DMS153 treated with DMSO at 0.1 percent for 48 hours (cell line): ENCODE results near the gene SLC15A2.
"Not testable (repeated sequence)": the region's sequence is repeated elsewhere in the genome, so short reads cannot be mapped to it uniquely, and the experiment has no call there.

Experiments used
- DNase-seq: peaks from one replicate; lab custom pipeline; 2025; ENCODE audit not compliant: unreplicated experiment; lab: John Stamatoyannopoulos, UW

SLC15A2 gene, protein sequence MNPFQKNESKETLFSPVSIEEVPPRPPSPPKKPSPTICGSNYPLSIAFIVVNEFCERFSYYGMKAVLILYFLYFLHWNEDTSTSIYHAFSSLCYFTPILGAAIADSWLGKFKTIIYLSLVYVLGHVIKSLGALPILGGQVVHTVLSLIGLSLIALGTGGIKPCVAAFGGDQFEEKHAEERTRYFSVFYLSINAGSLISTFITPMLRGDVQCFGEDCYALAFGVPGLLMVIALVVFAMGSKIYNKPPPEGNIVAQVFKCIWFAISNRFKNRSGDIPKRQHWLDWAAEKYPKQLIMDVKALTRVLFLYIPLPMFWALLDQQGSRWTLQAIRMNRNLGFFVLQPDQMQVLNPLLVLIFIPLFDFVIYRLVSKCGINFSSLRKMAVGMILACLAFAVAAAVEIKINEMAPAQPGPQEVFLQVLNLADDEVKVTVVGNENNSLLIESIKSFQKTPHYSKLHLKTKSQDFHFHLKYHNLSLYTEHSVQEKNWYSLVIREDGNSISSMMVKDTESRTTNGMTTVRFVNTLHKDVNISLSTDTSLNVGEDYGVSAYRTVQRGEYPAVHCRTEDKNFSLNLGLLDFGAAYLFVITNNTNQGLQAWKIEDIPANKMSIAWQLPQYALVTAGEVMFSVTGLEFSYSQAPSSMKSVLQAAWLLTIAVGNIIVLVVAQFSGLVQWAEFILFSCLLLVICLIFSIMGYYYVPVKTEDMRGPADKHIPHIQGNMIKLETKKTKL

DNA sequence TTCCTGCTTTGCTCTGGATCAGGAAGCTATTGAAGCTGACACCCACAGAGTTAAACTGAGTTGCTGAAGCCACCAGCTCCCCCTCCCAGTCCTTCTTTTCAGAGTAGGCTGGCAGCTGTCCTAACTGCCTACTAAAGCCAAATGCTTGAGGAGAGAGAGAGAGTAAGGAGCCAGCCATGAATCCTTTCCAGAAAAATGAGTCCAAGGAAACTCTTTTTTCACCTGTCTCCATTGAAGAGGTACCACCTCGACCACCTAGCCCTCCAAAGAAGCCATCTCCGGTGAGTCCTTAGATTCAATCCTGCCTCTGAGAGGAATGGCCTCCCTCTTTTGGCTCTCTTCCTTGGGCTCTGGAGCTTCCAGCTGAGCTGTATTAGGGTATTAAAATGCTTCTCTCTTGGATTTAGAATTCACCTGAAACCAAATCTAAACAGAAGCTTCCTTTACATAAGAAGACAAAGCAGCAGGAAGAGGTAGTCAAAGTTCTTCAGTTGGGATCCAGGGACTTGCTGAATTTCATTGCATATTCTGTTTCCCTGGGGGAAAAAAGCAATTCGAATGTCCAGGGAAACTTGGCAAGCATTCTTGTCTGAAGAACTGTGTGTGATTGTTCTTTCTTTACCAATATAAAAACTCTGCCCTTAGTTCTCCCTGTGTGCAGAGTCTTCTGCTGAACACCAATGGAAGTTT lies at the start of gene SLC15A2:
TSS of gene SLC15A2 (plus strand) at position 101 of the 690 bp plus-strand sequence. CDS start at position 177, 76 bp downstream.
- no peak for DNase-seq

DNA sequence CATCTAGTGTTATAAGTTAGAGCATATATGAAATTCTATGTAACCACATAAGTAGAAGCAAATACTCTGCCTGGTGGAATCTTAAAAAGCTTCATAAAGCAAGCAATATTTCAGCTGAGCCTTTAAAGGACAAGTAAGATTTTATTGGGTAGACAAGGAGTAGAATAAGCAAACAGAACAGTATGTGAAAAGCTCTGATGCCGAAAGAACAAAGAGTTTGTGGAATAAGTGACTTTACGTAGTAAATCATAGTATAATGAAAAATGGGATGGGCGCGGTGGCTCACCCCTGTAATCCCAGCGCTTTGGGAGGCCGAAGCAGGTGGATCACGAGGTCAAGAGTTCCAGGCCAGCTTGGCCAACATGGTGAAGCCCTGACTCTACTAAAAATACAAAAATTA lies 49.3 kb upstream of the SLC15A2 start:
- no peak for DNase-seq

DNA sequence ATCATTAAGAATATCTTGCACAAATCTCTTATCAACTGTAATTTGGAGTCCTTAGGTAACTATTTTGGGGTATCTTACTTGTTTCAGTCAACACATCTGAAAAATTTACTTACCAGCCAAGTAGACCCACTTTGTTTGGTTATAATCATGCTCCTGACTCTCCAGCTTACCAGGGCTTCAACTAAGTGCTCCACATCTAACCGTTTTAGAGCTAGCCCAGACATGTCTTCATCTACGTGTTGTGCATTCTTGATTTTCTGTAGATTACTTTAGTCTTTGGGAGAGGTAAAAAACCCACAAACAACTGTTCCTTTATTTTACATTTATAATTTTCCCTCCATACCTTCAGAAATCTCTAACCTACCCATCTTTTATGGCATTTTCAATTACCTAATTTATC lies 41.9 kb upstream of the SLC15A2 start:
- no peak for DNase-seq

DNA sequence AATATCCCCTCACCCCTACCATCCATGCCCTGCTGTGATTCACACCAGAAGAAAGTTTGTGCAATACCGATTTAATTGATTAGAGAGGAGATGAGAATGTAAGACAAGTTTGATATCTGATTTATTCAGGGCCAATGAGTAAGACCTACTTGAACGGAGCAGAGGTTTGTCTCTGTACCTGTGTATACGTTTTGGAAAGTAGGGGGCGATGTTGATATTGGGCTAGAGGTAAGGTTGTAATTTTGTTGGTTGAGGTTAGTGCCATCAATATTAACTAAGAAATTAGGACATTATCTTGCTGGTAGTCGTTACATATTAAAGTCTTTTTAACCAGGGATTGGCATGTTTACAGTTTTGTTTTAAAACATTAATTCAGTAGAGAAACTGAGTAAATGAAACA lies 38.6 kb upstream of the SLC15A2 start:
- no peak for DNase-seq

DNA sequence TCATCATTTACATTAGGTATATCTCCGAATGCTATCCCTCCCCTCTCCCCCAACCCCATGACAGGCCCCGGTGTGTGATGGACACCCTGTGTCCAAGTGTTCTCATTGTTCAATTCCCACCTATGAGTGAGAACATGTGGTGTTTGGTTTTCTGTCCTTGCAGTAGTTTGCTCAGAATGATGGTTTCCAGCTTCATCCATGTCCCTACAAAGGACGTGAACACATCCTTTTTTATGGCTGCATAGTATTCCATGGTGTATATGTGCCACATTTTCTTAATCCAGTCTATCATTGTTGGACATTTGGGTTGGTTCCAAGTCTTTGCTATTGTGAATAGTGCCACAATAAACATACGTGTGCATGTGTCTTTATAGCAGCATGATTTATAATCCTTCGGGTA lies 36.4 kb upstream of the SLC15A2 start:
- DNase-seq: not testable (repeated sequence)

DNA sequence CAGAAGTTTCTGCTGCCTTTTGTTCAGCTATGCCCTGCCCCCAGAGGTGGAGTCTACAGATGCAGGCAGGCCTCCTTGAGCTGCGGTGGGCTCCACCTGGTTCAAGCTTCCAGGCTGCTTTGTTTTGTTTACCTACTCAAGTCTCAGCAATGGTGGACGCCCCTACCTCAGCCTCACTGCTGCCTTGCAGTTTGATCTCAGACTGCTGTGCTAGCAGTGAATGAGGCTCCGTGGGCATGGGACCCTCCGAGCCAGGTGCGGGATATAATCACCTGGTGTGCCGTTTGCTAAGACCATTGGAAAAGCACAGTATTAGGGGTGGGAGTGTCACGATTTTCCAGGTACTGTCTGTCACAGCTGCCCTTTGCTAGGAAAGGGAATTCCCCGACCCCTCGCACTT lies 31.0 kb upstream of the SLC15A2 start:
- DNase-seq: not testable (repeated sequence)

DNA sequence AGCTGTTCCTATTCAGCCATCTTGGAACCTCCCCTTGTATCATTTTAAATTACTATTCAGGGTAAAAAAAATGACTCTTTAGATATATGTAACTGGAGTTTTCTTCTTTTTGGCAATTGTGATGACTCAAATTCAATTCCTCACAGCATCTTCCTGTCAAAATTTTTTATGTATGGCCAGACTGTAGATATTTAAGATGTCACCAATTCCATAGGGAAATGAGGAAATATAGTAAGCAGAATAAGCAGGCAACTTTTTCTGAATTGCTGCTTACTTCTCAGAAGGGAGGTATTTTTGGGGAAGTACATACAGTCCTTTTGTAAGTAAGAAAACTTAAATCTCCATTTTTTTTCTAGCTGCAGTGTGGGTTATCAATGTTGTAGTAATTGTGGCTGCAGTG lies 30.4 kb upstream of the SLC15A2 start:
- DNase-seq: no peak

DNA sequence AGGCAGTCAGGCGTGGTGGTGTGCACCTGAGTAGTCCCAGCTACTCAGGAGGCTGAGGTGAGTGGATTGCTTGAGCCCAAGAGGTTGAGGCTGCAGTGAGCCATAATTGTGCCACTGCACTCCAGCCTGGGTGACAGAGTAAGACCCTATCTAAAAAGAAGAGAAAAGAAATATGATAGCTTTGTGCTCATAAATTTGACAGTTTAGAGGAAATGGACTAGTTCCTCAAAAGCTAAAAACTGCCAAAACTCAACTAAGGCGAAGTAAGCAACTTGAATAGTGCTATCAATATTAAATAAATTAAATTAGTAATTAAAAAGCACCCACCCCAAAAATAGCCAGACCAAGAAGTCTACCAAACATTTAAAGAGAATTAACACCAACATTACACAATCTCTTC lies 24.5 kb upstream of the SLC15A2 start:
- no peak for DNase-seq

DNA sequence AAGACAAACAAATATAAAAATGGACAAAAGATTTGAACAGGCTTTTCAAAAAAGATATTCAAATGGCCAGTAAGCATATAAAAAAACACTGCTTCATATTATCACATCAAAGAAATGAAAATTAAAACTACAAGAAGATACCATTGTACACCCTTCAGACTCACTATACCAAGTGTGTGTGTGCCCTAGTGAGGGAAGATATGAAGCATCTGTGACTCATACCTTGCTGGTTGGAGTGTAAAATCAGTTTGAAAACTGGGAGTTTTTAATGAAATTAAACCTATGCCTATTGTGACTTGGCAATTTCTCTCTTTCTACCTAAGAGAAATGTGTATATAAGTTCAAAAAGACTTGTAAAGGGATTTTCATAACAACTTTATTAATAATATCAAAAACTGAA lies 23.5 kb upstream of the SLC15A2 start:
- no peak for DNase-seq

DNA sequence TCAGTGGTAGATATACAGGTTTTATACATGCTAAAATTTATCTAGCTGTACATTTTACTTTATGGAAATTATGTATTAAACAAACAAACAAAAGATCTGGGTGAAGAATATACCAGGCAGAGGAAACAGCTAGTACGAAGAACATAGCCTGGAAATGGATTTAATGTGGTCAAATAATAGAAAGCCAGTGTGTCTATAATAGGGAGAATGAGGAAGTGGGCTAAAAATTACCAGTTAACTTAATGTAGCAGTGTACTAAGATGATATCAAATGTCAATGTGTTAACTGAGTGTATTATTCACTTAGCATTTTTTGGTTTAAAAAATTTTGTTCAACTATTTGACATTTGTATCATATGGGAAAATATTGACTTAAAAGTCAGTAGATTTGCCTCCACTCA lies 22.8 kb upstream of the SLC15A2 start:
- no peak for DNase-seq

DNA sequence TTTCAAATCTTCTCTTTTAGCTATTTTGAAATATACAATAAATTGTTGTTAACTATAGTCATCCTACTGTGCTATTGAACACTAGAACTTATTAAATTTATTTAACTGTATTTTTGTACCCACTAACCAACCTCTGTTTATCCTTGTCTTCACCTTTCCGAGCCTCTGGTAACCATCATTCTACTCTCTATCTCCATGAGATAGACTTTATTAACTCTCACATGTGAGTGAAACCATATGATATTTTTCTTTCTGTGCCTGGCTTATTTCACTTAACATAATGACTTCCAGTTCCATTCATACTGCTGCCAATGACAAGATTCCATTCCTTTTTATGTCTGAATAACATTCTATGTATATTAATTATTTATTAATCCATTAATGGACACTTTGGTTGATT lies 15.8 kb upstream of the SLC15A2 start:
- no peak for DNase-seq

DNA sequence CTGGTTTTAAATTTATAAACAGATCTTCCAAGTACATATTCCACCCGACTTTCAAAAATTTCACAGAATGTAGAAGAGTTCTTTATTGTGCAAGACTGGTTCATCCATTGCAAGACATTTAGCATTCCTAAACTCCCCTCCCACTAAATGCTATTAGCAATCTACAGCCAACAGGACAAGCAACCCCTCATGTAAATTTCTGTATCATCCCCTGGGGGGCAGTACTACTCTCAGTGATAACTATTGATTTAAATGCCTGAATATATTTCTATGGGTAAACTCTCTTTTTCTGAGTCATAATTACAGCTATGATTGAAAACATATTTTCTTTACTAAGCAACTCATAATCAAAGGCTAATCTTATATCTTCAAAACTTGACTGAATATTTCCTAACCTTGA lies 10.7 kb upstream of the SLC15A2 start:
- no peak for DNase-seq

DNA sequence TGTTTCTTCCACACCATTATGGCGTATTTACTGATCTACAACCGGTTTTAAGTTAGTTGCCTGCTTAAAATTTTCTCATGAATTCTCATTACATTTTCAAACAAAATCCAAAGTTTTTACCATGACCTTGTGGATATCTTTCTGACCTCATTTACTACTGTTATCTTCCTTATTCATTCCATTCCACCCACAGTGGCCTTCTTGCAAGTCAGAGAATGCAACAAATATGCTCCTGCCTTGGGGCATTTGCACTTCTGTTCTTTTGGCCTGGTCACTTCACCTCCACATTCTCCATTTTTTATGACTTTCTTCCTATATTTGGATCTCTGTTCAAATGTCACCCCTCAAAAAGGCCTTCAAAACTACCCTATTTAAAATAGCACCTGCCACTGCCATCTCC lies 8.8 kb upstream of the SLC15A2 start:
- no peak for DNase-seq

DNA sequence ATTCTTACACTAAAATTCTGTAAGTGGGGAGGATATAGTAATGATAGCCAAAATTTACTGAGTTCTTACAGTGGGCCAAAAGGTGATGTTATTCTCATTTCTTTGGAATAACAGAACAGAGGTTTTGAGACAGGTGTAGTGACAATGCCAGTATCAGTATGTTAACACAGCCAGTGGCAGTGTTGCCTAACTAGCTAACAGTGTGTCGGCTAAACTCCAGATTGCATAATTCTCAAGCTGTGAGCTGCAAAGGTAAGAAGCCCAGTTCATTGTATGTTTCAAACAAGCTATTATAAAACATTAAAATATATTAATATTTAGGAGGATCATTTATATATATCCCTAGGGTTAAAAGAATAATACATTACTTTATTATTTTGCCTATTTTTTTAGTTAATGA lies 920 bp downstream of the SLC15A2 start:
- no peak for DNase-seq

DNA sequence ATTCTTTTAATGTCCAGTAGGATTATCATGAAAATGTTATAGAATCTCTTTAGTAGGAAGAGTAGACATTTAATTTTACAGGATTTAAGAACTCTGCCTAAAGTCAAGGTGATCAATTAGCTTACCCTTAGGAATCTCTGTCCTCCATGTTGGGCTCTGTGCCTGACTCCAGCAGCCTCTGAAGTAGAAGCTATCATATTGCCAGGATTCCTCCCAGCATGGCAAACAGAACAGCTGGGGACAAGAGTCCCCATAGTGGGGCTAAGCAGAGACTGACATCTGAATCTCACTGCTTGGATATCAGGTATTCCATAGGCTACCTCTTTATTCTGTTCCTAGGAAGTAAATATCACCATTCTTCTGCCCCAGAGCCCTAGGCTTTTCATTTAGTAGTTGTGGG lies 1.5 kb downstream of the SLC15A2 start:
- DNase-seq: no peak

DNA sequence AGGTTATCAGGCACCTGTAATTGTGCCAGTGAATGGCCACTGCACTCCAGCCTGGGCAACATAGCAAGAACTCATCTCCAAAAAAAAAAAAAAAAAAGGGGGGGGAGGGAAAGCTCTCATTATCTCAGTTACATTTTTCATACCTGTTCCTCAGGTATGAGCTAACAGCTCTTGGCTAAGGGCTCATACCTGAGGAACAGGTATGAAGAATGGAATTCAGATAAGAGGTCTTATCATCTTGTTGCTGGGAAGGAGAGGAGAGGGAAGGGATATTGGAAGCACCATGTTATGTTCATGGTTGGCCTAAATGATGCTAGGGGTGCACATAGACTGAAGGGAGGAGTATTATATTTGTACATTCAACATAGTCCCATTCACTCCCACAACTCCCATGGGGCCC lies 2.6 kb downstream of the SLC15A2 start:
- no peak for DNase-seq

DNA sequence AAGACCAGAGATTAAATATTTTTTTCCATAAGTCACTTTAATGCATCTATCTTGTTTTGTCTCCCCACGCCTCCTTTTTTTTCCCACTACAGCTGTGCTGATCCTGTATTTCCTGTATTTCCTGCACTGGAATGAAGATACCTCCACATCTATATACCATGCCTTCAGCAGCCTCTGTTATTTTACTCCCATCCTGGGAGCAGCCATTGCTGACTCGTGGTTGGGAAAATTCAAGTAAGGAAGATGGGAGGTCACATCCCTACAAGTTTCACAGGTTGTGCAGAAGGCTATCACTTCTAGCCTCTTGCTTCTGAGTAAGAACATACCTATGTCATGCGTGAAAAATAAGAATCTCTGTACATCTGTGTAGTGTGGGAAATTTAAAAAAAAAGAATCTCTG lies 3.1 kb downstream of the SLC15A2 start:
- no peak for DNase-seq

DNA sequence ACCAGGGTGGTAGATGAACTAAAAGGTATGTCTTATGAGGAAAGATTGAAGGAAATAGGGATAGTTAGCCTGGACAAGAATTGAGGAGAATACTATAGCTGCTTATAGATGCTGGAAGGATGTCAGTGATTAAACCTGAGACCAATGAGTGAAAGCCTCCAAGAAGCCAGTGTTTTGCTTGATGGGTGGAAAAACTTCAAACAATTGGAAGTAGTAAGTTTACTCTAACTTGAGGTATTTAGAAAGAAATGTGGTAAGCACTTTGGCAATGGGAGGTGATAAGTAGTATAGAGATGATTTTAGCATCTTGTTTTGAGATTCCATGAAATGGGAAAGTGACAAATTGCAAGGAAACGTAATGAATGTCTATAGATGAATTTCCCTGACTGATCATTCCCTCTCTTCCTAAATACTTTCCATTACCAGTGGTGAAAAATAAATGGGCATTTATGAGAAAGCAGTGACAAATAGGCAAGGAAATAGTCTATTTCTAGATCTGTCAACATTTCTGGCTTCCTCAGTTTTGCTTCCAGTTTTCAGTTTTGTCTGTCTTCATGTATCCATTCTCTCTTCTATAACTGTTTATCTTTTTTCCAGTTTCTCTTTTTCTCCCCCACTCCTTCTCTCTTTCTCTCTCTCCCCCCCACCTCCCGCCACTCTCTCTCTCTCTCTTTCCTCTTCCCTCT lies 19.2 kb downstream of the SLC15A2 start:
- no peak for DNase-seq

DNA sequence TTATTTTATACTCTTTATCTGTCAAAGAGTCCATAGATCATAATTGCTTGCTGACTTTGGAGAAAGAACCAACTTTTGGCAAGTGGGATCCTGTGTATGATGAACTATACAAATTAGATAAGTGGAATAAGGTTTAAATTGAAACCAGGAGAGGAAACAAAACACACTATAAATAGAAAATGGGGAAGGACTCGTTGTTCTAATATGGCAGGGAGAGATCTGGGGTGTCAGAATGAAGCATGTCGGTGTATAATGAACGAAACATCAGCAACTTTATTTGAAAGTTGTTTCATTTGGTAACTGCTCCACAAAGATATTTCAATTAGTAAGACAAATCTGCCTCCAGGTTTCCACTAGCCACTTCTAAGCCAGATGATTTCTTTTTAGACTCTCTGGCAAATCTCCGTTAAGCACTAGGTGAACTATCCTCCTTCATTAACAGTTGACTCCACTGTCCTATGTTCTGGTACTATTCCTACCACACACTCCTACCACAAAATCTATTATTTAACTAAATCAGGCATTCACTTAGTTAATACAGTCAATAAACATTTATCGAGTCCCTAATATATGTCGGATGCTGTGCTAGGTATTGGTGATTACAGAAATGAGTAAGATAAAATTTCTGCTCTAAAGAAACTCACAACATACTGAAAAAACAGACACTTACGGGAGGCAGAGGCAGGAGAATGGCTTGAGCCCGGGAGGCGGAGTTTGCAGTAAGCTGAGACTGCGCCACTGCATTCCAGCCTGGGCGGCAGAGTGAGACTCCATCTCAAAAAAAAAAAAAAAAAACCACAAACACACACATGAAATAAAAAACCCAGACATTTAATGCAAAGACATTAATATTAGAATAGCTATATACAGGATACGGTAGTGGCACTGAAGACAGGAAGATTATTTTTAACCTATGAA lies 20.1 kb downstream of the SLC15A2 start:
- no peak for DNase-seq

DNA sequence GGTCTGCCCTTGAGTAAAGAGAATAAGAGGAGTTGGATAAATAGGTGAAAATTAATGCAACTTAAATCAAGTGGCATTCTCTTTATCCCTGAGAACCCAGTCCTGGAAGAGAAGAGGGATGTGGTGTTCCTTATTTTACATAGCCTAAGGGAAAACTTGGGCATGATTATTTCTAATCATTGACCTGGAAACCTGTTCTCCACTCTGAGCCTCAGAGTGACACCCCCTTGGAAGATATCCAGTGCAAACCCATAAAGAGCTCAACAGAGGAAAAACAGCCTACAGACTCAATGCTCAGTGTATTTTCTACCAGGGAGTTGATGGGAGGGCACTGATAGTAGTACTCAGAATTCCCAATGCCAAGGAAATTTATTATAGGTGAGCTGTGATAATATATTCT lies 22.0 kb downstream of the SLC15A2 start:
- no peak for DNase-seq
